HepG2 (cell line): Measurements from ENCODE around the gene CLIC2. TPM values are rescaled to one million over a fixed set of nuclear protein-coding genes. Genes with fewer than 3 reads are reported as not detected.

ENCODE experiments used
- ATAC-seq: fragments of 200-7000 bp; cut with Tn5 transposase; 3 replicates; pipeline ENCODE4 v1.9.1; 2020; ENCODE audit warnings: mild to moderate bottlenecking, moderate library complexity
- BruUV-seq: library from RNA; stranded (reverse); fragments of 400-500 nt; replicated peaks from 2 replicates; lab custom pipeline; 2021; lab: Mats Ljungman, UMichigan
- CTCF ChIA-PET: fragments of 300-600 bp; formaldehyde crosslinking; extraction: SDS; loops from one replicate; lab custom pipeline; 2021; ENCODE audit warnings: low total read pairs, inconsistent platforms, low intra/inter-chr PET ratio; lab: Yijun Ruan, JAX
- POLR2A ChIA-PET: fragments of 350-600 bp; sonication (Branson Sonifier 250); formaldehyde crosslinking; loops from one replicate; lab custom pipeline; 2020; ENCODE audit warnings: antibody characterized with exemption, inconsistent platforms; lab: Yijun Ruan, JAX
- DNase-seq: peaks from one replicate; pipeline ENCODE4 v3.0.0-alpha.2; 2015; ENCODE audit warnings: low spot score
- FAIRE-seq: peaks from 3 replicates; lab custom pipeline; 2011; peaks lifted over from hg19 to GRCh38; lab: Jason Lieb, UNC
- H2AFZ ChIP-seq: one replicate; pipeline ENCODE4 v1.6.1; 2011; ENCODE audit warnings: low read length, inconsistent platforms
- H3K27ac ChIP-seq: fragments of 300-600 bp; 3 replicates; pipeline ENCODE4 v1.8.0; 2011; ENCODE audit warnings: mixed run types, mild to moderate bottlenecking, mixed read lengths, low read length, inconsistent platforms; ENCODE audit not compliant: insufficient read depth; ENCODE audit errors: extremely low read length
- H3K27me3 ChIP-seq, 2 experiments: fragments of 200-600 bp in 1 of 2; 2 replicates in 1 of 2; 3 replicates in 1 of 2; pipeline versions ENCODE4 v1.6.0 to v1.8.0; 2011; ENCODE audit warnings: low read length in 2 of 2, mild to moderate bottlenecking in 2 of 2, moderate library complexity in 2 of 2, inconsistent platforms in 1 of 2; ENCODE audit not compliant: insufficient read depth in 2 of 2, control insufficient read depth in 1 of 2
- H3K36me3 ChIP-seq, 2 experiments: fragments of 200-600 bp in 1 of 2; replicated peaks in 1 of 2; 2 replicates in 1 of 2; 3 replicates in 1 of 2; pipeline versions ENCODE4 v1.5.1 to v1.8.0; 2011; ENCODE audit warnings: low read length in 2 of 2, inconsistent platforms in 1 of 2; ENCODE audit not compliant: insufficient read depth in 2 of 2, control insufficient read depth in 1 of 2
- H3K4me1 ChIP-seq: 2 replicates; pipeline ENCODE4 v1.5.1; 2012; ENCODE audit warnings: low read length, inconsistent platforms; ENCODE audit not compliant: insufficient read depth
- H3K4me2 ChIP-seq: 2 replicates; pipeline ENCODE4 v1.6.0; 2011; ENCODE audit warnings: low read depth, low read length, inconsistent platforms
- H3K4me3 ChIP-seq, 3 experiments: fragments of 200-600 bp in 1 of 3; sonication (generic), shearing (Covaris generic) in 1 of 3; replicated peaks in 1 of 3; 2 replicates each; pipeline ENCODE4 v1.5.1; 2011 to 2016; ENCODE audit warnings: low read length in 3 of 3, inconsistent platforms in 2 of 3, low read depth in 2 of 3, mild to moderate bottlenecking in 2 of 3, control low read depth in 1 of 3, mixed read lengths in 1 of 3; ENCODE audit not compliant: insufficient read depth in 1 of 3
- H3K79me2 ChIP-seq: one replicate; pipeline ENCODE4 v1.6.1; 2011; ENCODE audit warnings: low read length, inconsistent platforms; ENCODE audit not compliant: insufficient read depth
- H3K9ac ChIP-seq: 2 replicates; pipeline ENCODE4 v1.6.0; 2011; ENCODE audit warnings: mild to moderate bottlenecking, low read depth, low read length, inconsistent platforms; ENCODE audit not compliant: insufficient read depth
- H3K9me3 ChIP-seq: 2 replicates; pipeline ENCODE4 v1.5.1; 2012; ENCODE audit warnings: mild to moderate bottlenecking, low read length
- H4K20me1 ChIP-seq: 2 replicates; pipeline ENCODE4 v1.6.0; 2011; ENCODE audit warnings: inconsistent platforms, mild to moderate bottlenecking, low read length, moderate library complexity; ENCODE audit not compliant: insufficient read depth
- FOXA3 ChIP-seq: IDR thresholded peaks from 2 replicates; pipeline ENCODE4 v1.6.1; 2016; ENCODE audit warnings: missing genetic modification reagents, missing compliant biosample characterization
- FOXP1 ChIP-seq, 2 experiments: fragments of 450-650 bp in 1 of 2; IDR thresholded peaks; 2 replicates each; pipeline ENCODE4 v1.6.1; 2017 to 2018; ENCODE audit warnings: antibody characterized with exemption in 1 of 2
- GFI1 ChIP-seq: sonication (generic); formaldehyde crosslinking; IDR thresholded peaks from 2 replicates; pipeline ENCODE4 v1.5.0; 2020; ENCODE audit warnings: missing genetic modification reagents, mild to moderate bottlenecking, borderline replicate concordance
- HMG20A ChIP-seq: IDR thresholded peaks from 2 replicates; pipeline ENCODE4 v1.6.1; 2016; ENCODE audit warnings: borderline replicate concordance
- KLF9 ChIP-seq: IDR thresholded peaks from 2 replicates; pipeline ENCODE4 v1.6.1; 2016; ENCODE audit warnings: low read depth
- MIXL1 ChIP-seq: IDR thresholded peaks from 2 replicates; pipeline ENCODE4 v1.6.1; 2016
- MTF2 ChIP-seq: sonication (generic); formaldehyde crosslinking; IDR thresholded peaks from 2 replicates; pipeline ENCODE4 v1.5.0; 2020; ENCODE audit warnings: missing genetic modification reagents, borderline replicate concordance
- SRF ChIP-seq: IDR thresholded peaks from 2 replicates; pipeline ENCODE4 v1.6.1; 2011; ENCODE audit warnings: mild to moderate bottlenecking, low read depth, low read length, moderate library complexity
- ZBTB8A ChIP-seq: sonication (generic); formaldehyde crosslinking; IDR thresholded peaks from 2 replicates; pipeline ENCODE4 v1.4.0; 2020; ENCODE audit warnings: mild to moderate bottlenecking, low read depth, missing genetic modification reagents, borderline replicate concordance
- ZFP36L1 ChIP-seq: sonication (generic); formaldehyde crosslinking; IDR thresholded peaks from 2 replicates; pipeline ENCODE4 v1.8.0; 2022; ENCODE audit warnings: mild to moderate bottlenecking, missing genetic modification reagents, moderate library complexity
- in situ Hi-C: cut with HindIII; loops from 2 replicates; pipeline ENCODE4 v1.10.0; 2017; ENCODE audit warnings: low pct_unique_long_range_greater_than_20kb; ENCODE audit not compliant: extremely low pct_ligation_motif_present
- intact Hi-C: fragments of 100-400 bp; cut with micrococcal nuclease; formaldehyde crosslinking; loops from one replicate; pipeline ENCODE4 v1.10.0; 2022; ENCODE audit not compliant: unreplicated experiment
- polyA plus RNA-seq, 8 experiments: library from polyadenylated mRNA; depleted of rRNA in 3 of 8; stranded (reverse) in 7 of 8; unstranded in 1 of 8; fragments of >200 nt; fragmentation: Illumina TruSeq in 4 of 8; extraction: Trizol in 4 of 8; gene quantifications; 2 replicates each; pipeline versions ENCODE4 v1.2.1 to v1.2.3, GENCODE V29; 2011 to 2016; ENCODE audit warnings: low read depth in 4 of 8, missing spikeins in 1 of 8, mixed read lengths in 1 of 8; ENCODE audit not compliant: insufficient read depth in 1 of 8
- total RNA-seq, 5 experiments: library from RNA; depleted of rRNA; stranded (reverse); fragments of >200 nt; fragmentation: Illumina TruSeq; extraction: Trizol; gene quantifications; 2 replicates each; pipeline ENCODE4 v1.2.3, GENCODE V29; 2016; ENCODE audit warnings: low read depth in 1 of 5
- TF ChIP-seq, protein P1 (sequence below): sonication (generic); formaldehyde crosslinking; IDR thresholded peaks from 2 replicates; pipeline ENCODE4 v1.5.1; 2020; ENCODE audit warnings: mild to moderate bottlenecking, missing genetic modification reagents, borderline replicate concordance
- TF ChIP-seq, protein P2 (sequence below): sonication (generic); formaldehyde crosslinking; conservative IDR thresholded peaks from 2 replicates; pipeline ENCODE4 v1.4.0; 2020; ENCODE audit warnings: mild to moderate bottlenecking, missing genetic modification reagents, moderate library complexity
- TF ChIP-seq, protein P3 (sequence below): IDR thresholded peaks from 2 replicates; pipeline ENCODE4 v1.6.1; 2012; ENCODE audit warnings: low read depth, low read length, improper control_type of control experiment

The CLIC2 gene
- total and polyA plus RNA-seq, 2 of the 13 experiments (the other 11 are each of a cell fraction or from before 2014, with no cell fraction given), result 0.24 to 0.25 TPM

DNA sequence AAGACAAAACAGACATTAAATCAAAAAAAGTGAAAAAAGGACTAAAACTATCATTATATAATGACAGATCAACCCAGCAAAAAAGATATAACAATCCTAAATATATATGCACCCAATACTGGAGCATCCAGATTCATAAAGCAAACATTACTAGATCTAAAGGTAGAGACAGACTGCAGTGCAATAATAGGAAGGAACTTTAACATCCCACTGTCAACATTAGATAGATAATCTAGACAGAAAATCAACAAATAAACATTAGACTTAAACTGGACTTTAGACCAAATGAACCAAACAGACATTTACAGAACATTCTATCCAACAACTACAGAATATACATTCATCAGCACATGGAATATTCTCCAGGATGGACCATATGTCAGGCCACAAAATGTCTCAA lies 40.6 kb downstream of the CLIC2 start:
- Histone ChIP-seq H3K4me1 (peaks cover 21% of the 10 kb centered on the region), H3K79me2 (no peaks in the 10 kb centered on the region), H3K4me2 (0 out of 2 replicates have a peak overlapping the region, but pooled peaks have one; percentile 12), H3K36me3 (no peaks in the 10 kb centered on the region), H3K9me3 (no peaks in the 10 kb centered on the region), H2AFZ (no peak overlapping the region), H3K4me3 (no peak overlapping the region), H3K27ac (no peak overlapping the region), H3K27me3 (no peaks in the 10 kb centered on the region), H4K20me1 (no peaks in the 10 kb centered on the region), H3K9ac (no peak overlapping the region)
- in situ Hi-C loops (no loop called here), intact Hi-C loops (no loop called here)
- no peak; the same call in 2 of the 3 replicates for ATAC-seq
- FAIRE-seq, result no peak
- TF ChIP-seq HMG20A (CRISPR knock-in tag) (peak; percentile 34; the same call in 1 of the 2 replicates), SRF (no peak), ZFP36L1 (no peak), GFI1 (peak; percentile 73; the same call in 1 of the 2 replicates), FOXA3 (CRISPR knock-in tag) (0 out of 2 replicates have a peak, but pooled peaks have one; percentile 15), KLF9 (CRISPR knock-in tag) (no peak), MIXL1 (CRISPR knock-in tag) (0 out of 2 replicates have a peak, but pooled peaks have one; percentile 25), FOXP1 (IDR thresholded peaks at IDR 0.05) (peak; percentile 25; the same call in 1 of the 2 replicates), FOXP1 (CRISPR knock-in tag; IDR thresholded peaks at IDR 0.05) (peak; percentile 58; the same call in 1 of the 2 replicates), ZBTB8A (CRISPR knock-in tag) (no peak), MTF2 (no peak)
- TF ChIP-seq, protein P1, sequence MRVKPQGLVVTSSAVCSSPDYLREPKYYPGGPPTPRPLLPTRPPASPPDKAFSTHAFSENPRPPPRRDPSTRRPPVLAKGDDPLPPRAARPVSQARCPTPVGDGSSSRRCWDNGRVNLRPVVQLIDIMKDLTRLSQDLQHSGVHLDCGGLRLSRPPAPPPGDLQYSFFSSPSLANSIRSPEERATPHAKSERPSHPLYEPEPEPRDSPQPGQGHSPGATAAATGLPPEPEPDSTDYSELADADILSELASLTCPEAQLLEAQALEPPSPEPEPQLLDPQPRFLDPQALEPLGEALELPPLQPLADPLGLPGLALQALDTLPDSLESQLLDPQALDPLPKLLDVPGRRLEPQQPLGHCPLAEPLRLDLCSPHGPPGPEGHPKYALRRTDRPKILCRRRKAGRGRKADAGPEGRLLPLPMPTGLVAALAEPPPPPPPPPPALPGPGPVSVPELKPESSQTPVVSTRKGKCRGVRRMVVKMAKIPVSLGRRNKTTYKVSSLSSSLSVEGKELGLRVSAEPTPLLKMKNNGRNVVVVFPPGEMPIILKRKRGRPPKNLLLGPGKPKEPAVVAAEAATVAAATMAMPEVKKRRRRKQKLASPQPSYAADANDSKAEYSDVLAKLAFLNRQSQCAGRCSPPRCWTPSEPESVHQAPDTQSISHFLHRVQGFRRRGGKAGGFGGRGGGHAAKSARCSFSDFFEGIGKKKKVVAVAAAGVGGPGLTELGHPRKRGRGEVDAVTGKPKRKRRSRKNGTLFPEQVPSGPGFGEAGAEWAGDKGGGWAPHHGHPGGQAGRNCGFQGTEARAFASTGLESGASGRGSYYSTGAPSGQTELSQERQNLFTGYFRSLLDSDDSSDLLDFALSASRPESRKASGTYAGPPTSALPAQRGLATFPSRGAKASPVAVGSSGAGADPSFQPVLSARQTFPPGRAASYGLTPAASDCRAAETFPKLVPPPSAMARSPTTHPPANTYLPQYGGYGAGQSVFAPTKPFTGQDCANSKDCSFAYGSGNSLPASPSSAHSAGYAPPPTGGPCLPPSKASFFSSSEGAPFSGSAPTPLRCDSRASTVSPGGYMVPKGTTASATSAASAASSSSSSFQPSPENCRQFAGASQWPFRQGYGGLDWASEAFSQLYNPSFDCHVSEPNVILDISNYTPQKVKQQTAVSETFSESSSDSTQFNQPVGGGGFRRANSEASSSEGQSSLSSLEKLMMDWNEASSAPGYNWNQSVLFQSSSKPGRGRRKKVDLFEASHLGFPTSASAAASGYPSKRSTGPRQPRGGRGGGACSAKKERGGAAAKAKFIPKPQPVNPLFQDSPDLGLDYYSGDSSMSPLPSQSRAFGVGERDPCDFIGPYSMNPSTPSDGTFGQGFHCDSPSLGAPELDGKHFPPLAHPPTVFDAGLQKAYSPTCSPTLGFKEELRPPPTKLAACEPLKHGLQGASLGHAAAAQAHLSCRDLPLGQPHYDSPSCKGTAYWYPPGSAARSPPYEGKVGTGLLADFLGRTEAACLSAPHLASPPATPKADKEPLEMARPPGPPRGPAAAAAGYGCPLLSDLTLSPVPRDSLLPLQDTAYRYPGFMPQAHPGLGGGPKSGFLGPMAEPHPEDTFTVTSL (CRISPR knock-in tag), result peak; percentile 56; the same call in 1 of the 2 replicates
- TF ChIP-seq, protein P2, sequence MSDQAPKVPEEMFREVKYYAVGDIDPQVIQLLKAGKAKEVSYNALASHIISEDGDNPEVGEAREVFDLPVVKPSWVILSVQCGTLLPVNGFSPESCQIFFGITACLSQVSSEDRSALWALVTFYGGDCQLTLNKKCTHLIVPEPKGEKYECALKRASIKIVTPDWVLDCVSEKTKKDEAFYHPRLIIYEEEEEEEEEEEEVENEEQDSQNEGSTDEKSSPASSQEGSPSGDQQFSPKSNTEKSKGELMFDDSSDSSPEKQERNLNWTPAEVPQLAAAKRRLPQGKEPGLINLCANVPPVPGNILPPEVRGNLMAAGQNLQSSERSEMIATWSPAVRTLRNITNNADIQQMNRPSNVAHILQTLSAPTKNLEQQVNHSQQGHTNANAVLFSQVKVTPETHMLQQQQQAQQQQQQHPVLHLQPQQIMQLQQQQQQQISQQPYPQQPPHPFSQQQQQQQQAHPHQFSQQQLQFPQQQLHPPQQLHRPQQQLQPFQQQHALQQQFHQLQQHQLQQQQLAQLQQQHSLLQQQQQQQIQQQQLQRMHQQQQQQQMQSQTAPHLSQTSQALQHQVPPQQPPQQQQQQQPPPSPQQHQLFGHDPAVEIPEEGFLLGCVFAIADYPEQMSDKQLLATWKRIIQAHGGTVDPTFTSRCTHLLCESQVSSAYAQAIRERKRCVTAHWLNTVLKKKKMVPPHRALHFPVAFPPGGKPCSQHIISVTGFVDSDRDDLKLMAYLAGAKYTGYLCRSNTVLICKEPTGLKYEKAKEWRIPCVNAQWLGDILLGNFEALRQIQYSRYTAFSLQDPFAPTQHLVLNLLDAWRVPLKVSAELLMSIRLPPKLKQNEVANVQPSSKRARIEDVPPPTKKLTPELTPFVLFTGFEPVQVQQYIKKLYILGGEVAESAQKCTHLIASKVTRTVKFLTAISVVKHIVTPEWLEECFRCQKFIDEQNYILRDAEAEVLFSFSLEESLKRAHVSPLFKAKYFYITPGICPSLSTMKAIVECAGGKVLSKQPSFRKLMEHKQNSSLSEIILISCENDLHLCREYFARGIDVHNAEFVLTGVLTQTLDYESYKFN (CRISPR knock-in tag), result peak; percentile 43
- TF ChIP-seq, protein P3, sequence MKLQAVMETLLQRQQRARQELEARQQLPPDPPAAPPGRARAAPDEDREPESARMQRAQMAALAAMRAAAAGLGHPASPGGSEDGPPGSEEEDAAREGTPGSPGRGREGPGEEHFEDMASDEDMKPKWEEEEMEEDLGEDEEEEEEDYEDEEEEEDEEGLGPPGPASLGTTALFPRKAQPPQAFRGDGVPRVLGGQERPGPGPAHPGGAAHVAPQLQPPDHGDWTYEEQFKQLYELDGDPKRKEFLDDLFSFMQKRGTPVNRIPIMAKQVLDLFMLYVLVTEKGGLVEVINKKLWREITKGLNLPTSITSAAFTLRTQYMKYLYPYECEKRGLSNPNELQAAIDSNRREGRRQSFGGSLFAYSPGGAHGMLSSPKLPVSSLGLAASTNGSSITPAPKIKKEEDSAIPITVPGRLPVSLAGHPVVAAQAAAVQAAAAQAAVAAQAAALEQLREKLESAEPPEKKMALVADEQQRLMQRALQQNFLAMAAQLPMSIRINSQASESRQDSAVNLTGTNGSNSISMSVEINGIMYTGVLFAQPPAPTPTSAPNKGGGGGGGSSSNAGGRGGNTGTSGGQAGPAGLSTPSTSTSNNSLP, result 0 out of 2 replicates have a peak, but pooled peaks have one; percentile 28
- ChIA-PET POLR2A (no interaction called here), CTCF (no interaction called here)
- peak; percentile 10 for DNase-seq
- no TSS peak for BruUV-seq
